Suppressor macrophage treated with lipopolysaccharide for 1 hour (primary cell): ENCODE data around the gene MIS18BP1.
"Not testable (repeated sequence)": the region's sequence is repeated elsewhere in the genome, so short reads cannot be mapped to it uniquely, and the experiment has no call there.

ENCODE experiments used
- DNase-seq, 3 donors: peaks; one replicate each; pipeline ENCODE4 v3.0.0-alpha.2; 2020 to 2022

The MIS18BP1 gene

DNA sequence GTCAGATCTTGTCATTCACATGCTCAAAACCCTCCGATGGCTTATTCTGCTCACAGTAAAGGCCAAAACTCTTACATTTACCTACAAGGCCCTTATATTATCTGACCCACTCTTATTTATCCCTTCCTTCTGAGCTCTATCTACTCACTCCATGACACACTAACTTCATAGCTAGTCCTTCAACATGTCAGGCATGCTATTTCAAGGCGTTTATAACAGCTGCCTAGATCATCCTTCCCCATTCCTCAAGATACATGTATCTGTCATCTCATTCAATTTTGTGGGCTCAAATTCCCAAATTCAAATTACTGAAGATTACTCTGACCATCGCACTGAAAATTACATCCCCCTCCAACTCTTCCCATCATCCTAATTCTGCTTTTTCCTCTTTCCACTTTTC is 6.9 kb downstream of the MIS18BP1 start:
- no peak for DNase-seq

DNA sequence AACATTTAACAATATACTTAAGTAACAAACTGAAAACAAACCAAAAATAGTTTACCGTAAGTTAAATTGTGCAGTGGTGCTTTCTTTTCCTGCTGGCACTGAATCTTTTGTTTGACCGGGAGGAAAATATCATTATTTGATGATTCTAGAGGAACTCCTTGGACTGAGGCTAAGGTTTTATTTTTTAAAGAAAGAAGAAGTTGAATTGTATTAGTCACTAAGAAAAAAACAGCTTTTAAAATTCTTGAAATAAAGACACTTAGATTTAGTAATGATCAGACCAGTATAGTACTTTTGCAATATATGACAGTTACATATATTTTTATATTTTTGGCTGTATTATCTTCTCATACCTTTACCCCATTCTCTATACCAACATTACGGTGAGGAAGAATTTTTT is 10.3 kb downstream of the MIS18BP1 start:
- DNase-seq, result peak in 2 of 3 donors; percentile 44 to 54

DNA sequence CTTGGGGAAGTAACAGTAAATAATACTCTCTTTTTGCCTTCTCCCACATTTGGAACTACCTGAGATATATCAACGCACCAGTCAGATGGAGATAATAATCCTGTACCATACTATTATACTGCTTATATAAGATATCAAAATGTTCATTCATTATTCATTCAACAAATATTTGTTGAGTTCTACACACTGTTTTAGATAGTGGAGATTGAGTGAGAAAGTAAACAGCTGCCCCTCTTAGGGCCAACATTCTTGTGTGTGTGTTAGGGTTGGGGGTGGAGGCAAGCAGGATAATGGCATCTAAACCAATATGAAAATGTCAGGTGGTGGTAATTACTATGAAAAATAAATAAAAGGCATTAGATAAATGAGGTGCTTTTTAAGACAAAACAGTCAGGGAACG is 14.0 kb downstream of the MIS18BP1 start:
- no peak for DNase-seq

DNA sequence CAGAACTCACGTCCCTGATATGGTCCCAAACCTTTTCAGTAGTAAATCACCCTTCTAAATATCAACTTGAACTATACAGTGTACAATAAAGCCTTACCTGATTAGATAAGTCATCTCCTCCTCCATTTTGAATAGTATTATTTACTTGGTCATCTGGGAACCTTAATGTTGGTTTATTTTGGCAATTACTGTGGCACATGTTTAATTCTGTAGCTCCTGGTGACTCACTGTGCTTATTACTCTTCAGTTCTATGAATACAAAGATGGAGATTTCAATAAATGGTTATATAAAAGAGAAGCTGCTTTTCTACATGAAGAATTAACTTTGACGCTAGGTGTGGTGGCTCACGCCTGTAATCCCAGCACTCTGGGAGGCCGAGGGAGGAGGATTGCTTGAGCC is 25.4 kb downstream of the MIS18BP1 start:
- no peak for DNase-seq

DNA sequence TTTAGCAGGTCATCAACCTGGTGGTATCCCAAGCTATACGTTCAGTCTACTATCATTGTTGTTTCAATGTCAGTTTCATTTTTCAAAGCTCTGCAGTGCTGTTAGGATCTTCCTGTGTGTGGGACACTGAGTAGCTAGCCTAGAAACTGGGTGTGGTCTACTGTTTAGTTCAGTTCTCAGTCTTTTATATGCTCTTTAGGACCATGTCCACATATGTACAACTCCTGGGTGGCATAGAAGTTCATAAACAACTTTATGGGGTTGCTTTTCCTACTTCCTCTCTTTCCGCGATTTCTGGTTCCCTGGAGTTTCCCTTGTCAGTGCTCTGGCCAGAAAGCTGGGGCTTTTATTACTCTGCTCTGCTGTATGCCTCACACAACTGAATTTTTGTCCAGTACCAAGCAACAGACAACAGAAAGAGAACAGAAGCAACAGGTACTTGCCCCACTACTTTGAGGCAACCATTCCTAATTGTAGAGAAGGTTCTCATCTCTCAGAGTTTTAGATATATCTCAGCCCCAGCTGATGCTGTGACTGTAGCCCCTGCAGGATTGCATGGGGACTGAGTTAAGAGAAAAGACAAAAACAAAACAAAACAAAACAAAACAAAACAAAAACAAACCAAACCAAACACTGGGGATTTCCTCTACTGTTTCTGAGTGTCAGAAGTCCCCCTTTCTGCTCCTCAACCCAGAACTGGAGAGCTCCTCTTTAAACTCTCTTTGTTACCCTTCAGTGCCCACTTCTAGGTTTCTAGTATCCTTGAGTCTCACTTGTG is 30.3 kb downstream of the MIS18BP1 start:
- peak in 2 of 3 donors; percentile 13 to 21 for DNase-seq

DNA sequence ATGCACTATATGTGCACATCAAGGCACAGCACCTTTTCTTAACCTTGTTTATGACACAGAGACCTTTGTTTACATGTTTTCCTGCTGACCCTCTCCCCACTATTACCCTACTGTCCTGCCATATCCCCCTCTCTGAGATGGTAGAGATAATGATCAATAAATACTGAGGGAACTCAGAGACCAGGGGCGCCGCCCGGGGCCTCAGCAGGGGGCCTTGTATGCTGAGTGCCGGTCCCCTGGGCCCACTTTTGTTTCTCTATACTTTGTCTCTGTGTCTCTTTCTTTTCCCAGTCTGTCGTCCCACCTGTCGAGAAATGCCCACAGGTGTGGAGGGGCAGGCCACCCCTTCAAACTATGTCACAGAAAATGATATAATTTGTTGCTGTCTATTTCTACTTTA is 38.7 kb downstream of the MIS18BP1 start:
- not testable (repeated sequence) for DNase-seq

DNA sequence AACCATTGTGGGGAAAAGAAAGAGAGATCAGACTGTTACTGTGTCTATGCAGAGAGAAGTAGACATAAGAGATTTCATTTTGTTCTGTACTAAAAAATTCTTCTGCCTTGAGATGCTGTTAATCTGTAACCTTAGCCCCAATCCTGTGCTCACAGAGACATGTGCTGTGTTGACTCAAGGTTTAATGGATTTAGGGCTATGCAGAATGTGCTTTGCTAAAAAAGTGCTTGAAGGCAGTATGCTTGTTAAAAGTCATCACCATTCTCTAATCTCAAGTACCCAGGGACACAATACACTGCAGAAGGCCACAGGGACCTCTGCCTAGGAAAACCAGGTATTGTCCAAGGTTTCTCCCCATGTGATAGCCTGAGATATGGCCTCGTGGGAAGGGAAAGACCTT is 39.3 kb downstream of the MIS18BP1 start:
- DNase-seq, result not testable (repeated sequence)

DNA sequence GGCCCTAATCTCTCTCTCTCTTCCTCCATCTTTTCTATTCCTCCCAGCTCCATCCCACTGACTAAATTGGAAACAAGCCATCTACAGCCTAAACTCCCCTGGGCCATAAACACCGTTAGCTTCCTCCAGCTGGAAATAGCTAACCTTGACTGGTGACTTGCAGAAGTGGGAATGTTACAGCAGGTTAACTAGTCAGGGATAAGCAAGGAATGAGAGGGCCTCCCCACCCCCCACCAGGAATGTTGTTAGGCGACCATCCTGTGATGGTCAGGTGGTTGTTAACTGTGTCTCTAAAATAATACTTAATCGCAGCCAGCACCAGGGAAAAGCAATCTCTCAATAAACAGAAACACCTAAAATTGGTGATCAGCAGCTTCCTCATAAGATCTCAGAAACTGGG is 40.8 kb downstream of the MIS18BP1 start:
- no peak for DNase-seq

DNA sequence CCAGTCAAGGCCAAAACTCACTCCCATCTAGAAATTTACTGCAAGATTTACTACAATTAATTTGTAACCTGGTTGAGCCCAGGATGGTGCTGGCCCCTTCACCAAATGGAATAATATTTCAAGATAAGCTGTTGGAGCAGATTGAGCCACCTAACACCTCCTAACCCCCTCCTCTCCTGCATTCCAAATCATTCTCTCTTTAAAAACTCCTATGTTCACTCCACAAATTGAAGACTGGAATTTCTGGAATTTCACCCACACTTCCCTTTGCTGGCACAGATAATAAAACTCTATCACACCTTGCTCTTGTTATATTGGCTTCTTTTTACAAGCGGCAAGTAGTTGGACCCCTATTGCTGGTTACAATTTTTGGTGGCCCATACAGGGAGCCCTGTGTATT is 41.7 kb downstream of the MIS18BP1 start:
- no peak for DNase-seq

DNA sequence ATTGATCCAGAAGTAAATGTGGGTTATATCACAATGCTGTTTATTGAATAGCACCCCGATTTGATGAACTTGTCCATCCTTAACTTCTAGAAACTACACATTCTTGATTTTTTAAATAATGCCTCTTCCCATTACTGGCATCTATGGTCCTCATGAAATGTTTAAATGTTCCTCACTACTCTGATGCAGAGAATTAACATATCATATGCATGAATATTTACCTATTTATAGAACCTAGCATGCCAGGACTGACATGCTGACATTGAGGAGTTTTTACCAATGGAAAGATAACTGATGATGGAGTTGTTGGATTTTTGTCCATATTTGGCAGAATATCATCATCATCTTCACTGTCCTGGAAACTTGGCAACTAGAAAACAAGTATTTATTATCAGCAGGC is 42.8 kb downstream of the MIS18BP1 start:
- DNase-seq, result no peak

DNA sequence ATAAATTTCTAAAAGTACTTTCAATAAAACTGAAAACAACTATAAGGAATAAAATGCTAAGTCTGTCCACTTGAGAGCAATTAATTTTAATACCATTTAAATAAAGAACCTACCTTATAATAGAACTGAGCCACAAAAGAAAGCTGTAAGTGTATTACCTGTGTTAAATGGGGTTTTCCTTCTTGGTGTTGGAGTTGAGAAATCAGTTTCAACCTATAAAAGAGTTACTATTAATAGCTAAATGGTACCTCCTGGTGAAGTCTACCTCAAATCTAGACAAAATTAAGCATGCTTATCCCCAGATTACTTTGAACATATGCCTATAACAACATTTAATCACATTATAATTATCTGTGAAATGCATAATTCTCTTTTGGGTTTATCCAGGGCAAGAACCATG is 48.8 kb downstream of the MIS18BP1 start:
- no peak for DNase-seq

DNA sequence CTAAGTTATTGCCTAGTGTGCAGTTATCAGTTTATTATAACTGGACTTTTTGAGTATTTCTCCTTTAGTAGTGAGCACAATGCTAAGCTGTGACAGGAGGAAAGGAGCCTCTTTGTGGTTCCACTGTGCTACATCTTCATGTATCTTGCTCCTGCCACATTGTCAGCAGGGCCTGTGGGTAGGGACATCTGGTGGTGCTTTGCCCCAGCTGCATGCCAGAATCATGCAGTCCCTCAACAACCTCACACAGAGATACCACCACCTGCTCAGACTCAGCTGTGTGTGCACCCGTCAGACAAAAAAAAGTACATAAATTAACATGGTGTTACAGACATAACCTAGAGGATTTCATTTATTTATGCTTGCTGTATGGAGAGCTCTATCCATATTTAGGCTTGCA is 51.1 kb downstream of the MIS18BP1 start:
- DNase-seq, result no peak

DNA sequence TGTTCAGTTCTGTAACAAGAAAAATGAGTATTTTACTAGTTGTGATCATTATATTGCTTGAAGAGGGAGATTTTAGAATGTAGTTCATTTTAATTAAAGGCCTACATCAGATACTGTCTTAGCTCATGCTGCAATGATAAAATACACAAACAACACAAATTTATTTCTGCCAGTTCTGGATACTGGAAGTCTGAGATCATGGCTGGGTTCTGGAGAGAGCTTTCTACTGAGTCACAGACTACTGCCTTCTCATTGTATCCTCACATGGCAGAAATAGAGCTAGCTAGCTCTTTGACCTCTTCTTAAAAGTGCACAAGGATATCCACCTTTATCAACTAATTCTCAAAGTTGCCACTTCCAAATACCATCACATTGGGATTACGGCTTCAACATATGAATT is 53.8 kb downstream of the MIS18BP1 start:
- DNase-seq, result no peak

DNA sequence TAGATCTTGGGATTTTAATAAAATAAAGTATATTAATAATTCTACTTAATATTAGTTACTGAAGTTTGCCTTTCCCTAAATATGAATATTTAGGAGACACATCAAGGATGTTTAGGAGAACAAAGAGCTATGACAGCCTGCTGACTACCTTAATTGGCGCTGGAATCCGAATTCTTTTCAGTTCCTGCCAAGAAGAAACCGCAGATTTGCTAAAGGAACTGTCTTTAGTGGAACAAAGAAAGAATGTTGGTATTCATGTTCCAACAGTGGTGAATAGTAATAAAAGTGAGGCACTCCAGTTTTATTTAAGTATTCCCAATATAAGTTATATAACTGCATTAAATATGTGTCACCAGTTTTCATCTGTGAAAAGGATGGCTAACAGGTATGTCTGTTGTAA is 54.5 kb downstream of the MIS18BP1 start:
- no peak for DNase-seq

DNA sequence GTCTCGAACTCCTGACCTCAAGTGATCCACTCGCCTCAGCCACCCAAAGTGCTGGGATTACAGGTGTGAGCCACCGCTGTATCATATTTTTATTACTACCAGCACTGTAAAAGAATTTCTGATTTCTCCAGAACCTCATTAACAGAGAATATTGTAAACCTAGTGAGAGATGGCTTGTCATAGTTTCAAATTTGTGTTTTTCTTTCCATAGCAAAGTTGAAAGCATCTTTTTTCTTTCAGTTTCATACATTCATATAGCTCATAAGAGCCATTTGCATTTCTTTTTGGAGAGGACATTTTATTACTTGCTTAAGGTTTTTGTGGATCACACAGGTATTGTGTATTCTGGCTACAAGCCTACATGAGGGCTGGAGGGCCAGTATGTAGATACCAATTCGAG is 58.0 kb downstream of the MIS18BP1 start:
- DNase-seq, result no peak

DNA sequence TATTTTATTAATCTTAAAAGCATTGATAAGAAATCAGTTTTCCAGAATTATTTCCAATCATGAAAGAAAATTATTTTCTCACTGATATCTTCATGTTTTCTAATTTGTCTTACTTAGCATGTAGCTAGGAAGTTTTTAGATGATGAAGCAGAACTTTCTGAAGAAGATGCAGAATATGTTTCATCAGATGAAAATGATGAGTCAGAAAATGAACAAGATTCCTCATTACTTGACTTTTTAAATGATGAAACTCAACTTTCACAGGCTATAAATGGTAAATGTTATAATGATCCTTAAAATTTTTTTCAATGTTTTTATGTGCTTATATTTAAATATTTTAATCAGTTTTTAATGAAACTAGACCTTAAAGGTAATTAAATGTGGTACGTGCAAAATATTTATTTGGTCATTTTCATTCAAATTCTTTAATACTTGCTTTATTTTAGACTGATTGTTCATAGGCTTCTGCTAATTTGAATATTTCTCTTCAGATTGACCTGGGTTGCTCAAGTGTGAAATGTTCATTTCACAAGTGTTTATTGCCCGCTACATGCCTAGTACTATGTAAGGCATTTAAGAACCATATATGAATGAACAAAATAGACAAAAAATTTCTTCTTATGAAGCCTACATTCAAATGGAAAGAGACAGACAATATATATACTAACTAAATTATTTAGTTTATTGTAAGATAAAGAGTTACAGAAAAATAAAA is 67.7 kb downstream of the MIS18BP1 start:
- peak in 1 of 3 donors; percentile 15 for DNase-seq

DNA sequence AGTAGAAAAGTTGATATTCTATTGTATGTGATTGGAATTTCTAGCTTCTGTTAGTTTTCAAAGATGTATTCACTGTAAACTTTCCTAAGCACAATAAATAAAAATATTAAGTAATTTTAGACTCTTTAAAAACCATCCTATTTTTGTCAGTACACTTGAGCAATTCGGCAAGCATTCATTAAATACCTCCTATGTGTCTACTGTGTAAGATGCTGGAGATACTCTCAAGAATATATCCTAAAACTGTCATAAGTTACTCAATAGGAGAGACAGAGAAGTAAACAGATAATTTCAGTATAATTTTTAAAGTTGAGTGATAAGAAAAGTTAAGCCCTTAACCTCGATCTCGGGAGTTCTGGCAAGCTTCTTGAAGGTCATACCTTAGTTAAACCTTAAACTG is 71.2 kb downstream of the MIS18BP1 start:
- no peak for DNase-seq

DNA sequence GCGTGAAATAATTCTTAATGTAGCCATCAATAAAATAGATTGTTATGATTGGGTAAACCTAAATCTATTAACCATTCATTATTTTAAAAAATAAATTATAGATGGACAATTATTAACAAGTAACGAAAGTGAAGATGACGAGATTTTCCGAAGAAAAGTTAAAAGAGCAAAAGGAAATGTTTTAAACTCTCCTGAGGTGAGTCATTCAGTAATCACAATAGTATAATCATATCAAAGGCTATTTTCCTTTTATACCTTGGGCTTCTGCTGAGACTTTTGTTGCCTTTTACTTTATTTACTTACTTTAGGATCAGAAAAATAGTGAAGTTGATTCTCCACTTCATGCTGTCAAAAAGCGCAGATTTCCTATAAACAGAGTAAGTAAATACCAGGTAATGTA is 71.7 kb downstream of the MIS18BP1 start:
- DNase-seq, result no peak

DNA sequence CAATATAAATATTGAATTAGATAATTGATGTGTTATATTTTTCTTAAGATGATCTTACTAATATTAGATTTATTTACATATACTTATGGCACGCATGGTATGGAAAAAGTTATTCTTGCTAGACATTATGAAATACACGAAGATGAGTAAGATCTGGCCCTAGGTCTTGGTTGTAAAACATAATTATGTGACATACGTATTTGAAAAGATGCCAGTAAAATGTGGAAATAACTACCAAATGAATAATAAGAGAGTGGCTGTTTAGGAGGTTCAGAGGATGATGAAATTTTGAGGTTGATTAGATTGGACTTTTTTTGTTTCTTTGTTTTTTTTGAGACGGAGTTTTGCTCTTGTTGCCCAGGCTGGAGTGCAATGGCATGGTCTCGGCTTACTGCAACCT is 75.9 kb downstream of the MIS18BP1 start:
- peak; percentile 12 to 69 (median 58) for DNase-seq

DNA sequence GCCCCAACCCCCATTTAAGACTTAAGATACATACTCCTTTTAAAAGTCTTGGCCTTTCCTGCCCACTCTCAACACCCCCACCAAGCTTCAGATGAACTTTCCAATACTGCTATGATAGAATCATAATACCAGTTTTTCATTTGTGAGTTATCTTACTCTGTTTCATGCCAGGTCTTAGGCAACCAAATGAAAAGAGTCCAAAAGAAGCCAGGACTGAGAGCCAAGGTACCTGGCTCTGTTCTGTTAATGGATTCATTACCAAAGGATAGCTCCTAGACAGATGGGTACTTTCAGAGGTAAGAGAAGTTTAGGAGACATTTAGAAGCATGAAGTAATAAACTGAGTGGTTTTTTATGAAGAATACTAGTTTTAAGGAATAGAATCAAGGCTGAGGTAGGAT is 83.1 kb downstream of the MIS18BP1 start:
- no peak for DNase-seq

DNA sequence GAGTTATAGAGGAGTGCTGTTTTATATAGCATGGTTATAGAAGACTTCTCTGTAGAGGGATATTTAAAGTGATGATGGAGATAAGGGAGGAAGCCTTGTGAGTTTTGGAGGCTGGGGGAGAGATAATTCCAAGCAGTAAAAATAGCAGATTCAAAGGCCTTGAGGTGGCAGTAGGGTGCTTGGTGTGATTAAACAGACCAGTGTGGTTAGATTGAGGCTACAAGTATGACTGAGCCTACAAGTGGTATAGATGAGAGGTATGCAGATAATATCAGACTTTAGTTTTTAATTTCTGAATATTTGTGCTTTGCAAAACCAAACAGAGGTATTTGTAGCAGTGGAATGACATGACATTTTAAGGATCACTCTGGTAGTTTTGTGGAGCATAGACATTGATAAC is 96.9 kb downstream of the MIS18BP1 start:
- no peak for DNase-seq
